A673 (cell line): Measurements from ENCODE around the gene SRGAP2C. TPM values are rescaled to one million over a fixed set of nuclear protein-coding genes. Genes with fewer than 3 reads are reported as not detected.
"Not testable (repeated sequence)": the region's sequence is repeated elsewhere in the genome, so short reads cannot be mapped to it uniquely, and the experiment has no call there.

Source experiments
- BruUV-seq: library from RNA; stranded (reverse); fragments of 400-500 nt; replicated peaks from 2 replicates; lab custom pipeline; 2021; lab: Mats Ljungman, UMichigan
- CTCF ChIA-PET: fragments of 300-600 bp; sonication (Branson Sonifier 250); formaldehyde crosslinking; loops from one replicate; lab custom pipeline; 2022; ENCODE audit warnings: antibody characterized with exemption; lab: Charles Lee
- POLR2A ChIA-PET: fragments of 300-600 bp; sonication (Branson Sonifier 250); formaldehyde crosslinking; loops from one replicate; lab custom pipeline; 2022; ENCODE audit warnings: antibody characterized with exemption; ENCODE audit not compliant: low non-redundant PET; lab: Charles Lee
- DNase-seq: peaks from one replicate; pipeline ENCODE4 v3.0.0-alpha.2; 2015; ENCODE audit warnings: low spot score
- H3K27ac ChIP-seq: fragments of 200-600 bp; sonication (generic); 2 replicates; pipeline ENCODE4 v1.5.1; 2016; ENCODE audit warnings: mixed run types, low read depth, mild to moderate bottlenecking, mixed read lengths, antibody characterized with exemption, low read length; ENCODE audit not compliant: poor library complexity, severe bottlenecking
- H3K27me3 ChIP-seq: fragments of 200-600 bp; sonication (generic); replicated peaks from 2 replicates; pipeline ENCODE4 v1.6.1; 2017; ENCODE audit warnings: mixed run types, low read depth, mild to moderate bottlenecking, mixed read lengths, antibody characterized with exemption, low read length; ENCODE audit not compliant: insufficient read depth, poor library complexity
- H3K36me3 ChIP-seq: fragments of 200-600 bp; sonication (generic); 2 replicates; pipeline ENCODE4 v1.6.1; 2016; ENCODE audit warnings: mixed run types, mild to moderate bottlenecking, mixed read lengths, antibody characterized with exemption, low read length; ENCODE audit not compliant: insufficient read depth, poor library complexity, severe bottlenecking
- H3K4me1 ChIP-seq: fragments of 200-600 bp; sonication (generic); 2 replicates; pipeline ENCODE4 v1.6.1; 2017; ENCODE audit warnings: mixed run types, mild to moderate bottlenecking, mixed read lengths, antibody characterized with exemption, low read length; ENCODE audit not compliant: insufficient read depth, poor library complexity, severe bottlenecking
- H3K4me3 ChIP-seq: fragments of 200-600 bp; sonication (generic); 2 replicates; pipeline ENCODE4 v1.5.1; 2016; ENCODE audit warnings: low read depth, mixed run types, mild to moderate bottlenecking, mixed read lengths, low read length; ENCODE audit not compliant: poor library complexity, severe bottlenecking
- H3K9me3 ChIP-seq: fragments of 200-600 bp; sonication (generic); 2 replicates; pipeline ENCODE4 v1.6.1; 2016; ENCODE audit warnings: mixed run types, low read depth, mild to moderate bottlenecking, mixed read lengths, antibody characterized with exemption, low read length; ENCODE audit not compliant: poor library complexity, severe bottlenecking
- CTCF ChIP-seq: fragments of 300-800, 200-600 bp; sonication (generic); conservative IDR thresholded peaks from 2 replicates; pipeline ENCODE4 v1.5.1; 2017; ENCODE audit warnings: low read depth, mild to moderate bottlenecking, antibody characterized with exemption, low read length, moderate library complexity, mixed read lengths
- EZH2 ChIP-seq: fragments of 200-600 bp; sonication (generic); IDR thresholded peaks from 2 replicates; pipeline ENCODE4 v1.6.1; 2017; ENCODE audit warnings: borderline replicate concordance, low read depth, mild to moderate bottlenecking, mixed read lengths, antibody characterized with exemption, low read length; ENCODE audit not compliant: poor library complexity, severe bottlenecking
- intact Hi-C: fragments of 100-400 bp; cut with micrococcal nuclease; formaldehyde crosslinking; loops from one replicate; pipeline ENCODE4 v1.10.0; 2022; ENCODE audit not compliant: unreplicated experiment
- total RNA-seq: library from RNA; stranded (reverse); gene quantifications from 2 replicates; pipeline ENCODE4 v1.2.3, GENCODE V29; 2021

SRGAP2C gene
- total RNA-seq, 1 experiment from 2014 or later: 47.8 TPM

DNA sequence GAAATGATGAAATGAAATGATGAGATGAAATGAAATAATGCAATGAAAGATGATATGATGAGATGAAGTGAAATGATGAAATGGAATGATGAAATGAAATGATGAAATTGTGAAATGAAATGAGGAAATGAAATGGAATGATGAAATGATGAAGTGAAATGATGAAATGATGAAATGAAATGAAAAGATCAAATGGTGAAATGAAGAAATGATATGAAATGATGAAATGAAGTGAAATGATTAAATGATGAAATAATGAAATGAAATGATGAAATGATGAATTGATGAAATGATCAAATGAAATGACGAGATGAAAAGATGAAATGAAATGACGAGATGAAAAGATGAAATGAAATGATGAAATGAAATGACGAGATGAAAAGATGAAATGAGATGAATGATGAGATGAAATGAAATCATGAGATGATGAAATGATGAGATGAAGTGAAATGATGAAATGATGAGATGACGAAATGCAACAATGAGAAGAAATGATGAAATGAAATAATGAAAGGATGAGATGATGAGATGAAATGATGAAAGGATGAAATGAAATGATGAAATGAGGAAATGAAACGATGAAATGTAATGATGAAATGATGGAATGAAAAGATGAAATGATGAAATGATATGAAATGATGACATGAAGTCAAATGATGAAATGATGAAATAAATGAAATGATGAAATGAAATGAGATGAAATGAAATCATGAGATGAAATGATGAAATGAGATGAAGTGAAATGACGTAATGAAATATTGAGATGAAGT is 216.0 kb downstream of the SRGAP2C start:
- CTCF ChIA-PET, H3K4me1 ChIP-seq, H3K4me3 ChIP-seq, H3K27me3 ChIP-seq, POLR2A ChIA-PET, H3K36me3 ChIP-seq, BruUV-seq, H3K27ac ChIP-seq, DNase-seq, intact Hi-C loops, H3K9me3 ChIP-seq: not testable (repeated sequence)

DNA sequence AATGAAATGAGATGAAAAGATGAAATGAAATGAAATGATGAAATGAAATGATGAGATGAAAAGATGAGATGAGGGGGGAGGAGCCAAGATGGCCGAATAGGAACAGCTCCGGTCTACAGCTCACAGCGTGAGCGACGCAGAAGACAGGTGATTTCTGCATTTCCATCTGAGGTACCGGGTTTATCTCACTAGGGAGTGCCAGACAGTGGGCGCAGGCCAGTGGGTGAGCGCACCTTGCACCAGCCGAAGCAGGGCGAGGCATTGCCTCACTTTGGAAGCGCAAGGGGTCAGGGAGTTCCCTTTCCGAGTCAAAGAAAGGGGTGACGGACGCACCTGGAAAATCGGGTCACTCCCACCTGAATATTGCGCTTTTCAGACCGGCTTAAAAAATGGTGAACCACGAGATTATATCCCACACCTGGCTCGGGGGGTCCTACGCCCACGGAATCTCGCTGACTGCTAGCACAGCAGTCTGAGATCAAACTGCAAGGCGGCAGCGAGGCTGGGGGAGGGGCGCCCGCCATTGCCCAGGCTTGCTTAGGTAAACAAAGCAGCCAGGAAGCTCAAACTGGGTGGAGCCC is 216.7 kb downstream of the SRGAP2C start:
- H3K27ac ChIP-seq, BruUV-seq, DNase-seq, H3K36me3 ChIP-seq, H3K4me3 ChIP-seq, CTCF ChIA-PET, H3K4me1 ChIP-seq, H3K27me3 ChIP-seq, POLR2A ChIA-PET, intact Hi-C loops, H3K9me3 ChIP-seq: not testable (repeated sequence)

DNA sequence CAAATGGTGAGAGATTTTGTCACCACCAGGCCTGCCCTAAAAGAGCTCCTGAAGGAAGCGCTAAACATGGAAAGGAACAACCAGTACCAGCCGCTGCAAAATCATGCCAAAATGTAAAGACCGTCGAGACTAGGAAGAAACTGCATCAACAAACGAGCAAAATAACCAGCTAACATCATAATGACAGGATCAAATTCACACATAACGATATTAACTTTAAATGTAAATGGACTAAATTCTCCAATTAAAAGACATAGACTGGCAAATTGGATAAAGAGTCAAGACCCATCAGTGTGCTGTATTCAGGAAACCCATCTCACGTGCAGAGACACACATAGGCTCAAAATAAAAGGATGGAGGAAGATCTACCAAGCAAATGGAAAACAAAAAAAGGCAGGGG is 218.5 kb downstream of the SRGAP2C start:
- DNase-seq, H3K4me3 ChIP-seq, H3K4me1 ChIP-seq, BruUV-seq, intact Hi-C loops, CTCF ChIA-PET, H3K36me3 ChIP-seq, H3K27me3 ChIP-seq, POLR2A ChIA-PET, H3K9me3 ChIP-seq, H3K27ac ChIP-seq: not testable (repeated sequence)

DNA sequence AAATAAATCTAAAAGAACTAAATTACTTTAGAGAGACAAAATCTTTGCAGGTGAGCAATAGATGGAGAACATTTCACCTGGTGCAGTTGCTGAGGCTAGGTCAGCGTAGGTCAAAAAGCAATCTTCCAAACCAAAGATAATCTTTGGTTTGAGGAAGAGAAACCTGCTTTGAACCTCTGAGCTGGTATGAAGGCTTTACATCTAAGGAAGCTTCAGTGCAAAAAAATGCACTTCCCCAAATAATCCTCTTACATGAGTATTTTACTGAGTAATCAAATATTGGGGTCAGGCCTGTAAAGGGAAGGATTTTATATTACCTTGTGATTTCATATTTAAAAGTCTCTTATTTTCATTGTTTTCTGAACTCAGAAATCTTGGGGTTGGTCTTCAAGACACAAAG is 223.6 kb downstream of the SRGAP2C start:
- intact Hi-C loops: no loop called here
- H3K9me3 ChIP-seq: no peaks in the 10 kb centered on the region
- H3K27ac ChIP-seq: no peak overlapping the region
- H3K4me3 ChIP-seq: no peak overlapping the region
- H3K36me3 ChIP-seq: no peaks in the 10 kb centered on the region
- ChIA-PET POLR2A (no interaction called here), CTCF (no interaction called here)
- TF ChIP-seq EZH2 (no peak), CTCF (no peak)
- BruUV-seq: no TSS peak
- H3K4me1 ChIP-seq: no peaks in the 10 kb centered on the region
- H3K27me3 ChIP-seq: no peaks in the 10 kb centered on the region
- DNase-seq: no peak
